Spleen (tissue), 7 donors: Measurements from ENCODE around the gene FBXO38.

ENCODE experiments used
- CTCF ChIP-seq, 11 experiments: fragments of 200-600 bp in 7 of 11; fragments of 450-650 bp in 4 of 11; sonication (generic) in 4 of 11; IDR thresholded peaks in 8 of 11; conservative IDR thresholded peaks in 3 of 11; 1 replicate in 7 of 11; 2 replicates in 4 of 11; pipeline versions ENCODE4 v1.4.0 to v1.8.0; 2016 to 2021; ENCODE audit warnings: antibody characterized with exemption in 11 of 11, inconsistent platforms in 4 of 11, mild to moderate bottlenecking in 1 of 11
- POLR2A ChIP-seq, 3 donors: fragments of 450-650 bp; IDR thresholded peaks; one replicate each; pipeline ENCODE4 v1.5.1; 2017; ENCODE audit warnings: antibody characterized with exemption in 3 of 3, mild to moderate bottlenecking in 1 of 3
- POLR2AphosphoS5 ChIP-seq, 3 donors: sonication (generic); formaldehyde crosslinking; IDR thresholded peaks; one replicate each; pipeline ENCODE4 v1.5.1; 2017; ENCODE audit warnings: antibody characterized with exemption in 3 of 3
- donor health status: DM: no; HTN: no; CAD: no; lungs with moderate emphysema.
- donor health status: DM: no; HTN: no; CAD: no.
- donor health status: DM: no; HTN: no; CAD: no.

GRCh38 chr5:148364343-148364742 lies 19.4 kb upstream of the FBXO38 start:
- no peak for TF ChIP-seq POLR2A (IDR thresholded peaks at IDR 0.05)
- no peak for TF ChIP-seq CTCF (IDR thresholded peaks at IDR 0.05 in 8 of 11, conservative IDR thresholded peaks at IDR 0.05 in 3 of 11)
- no peak for TF ChIP-seq POLR2AphosphoS5 (IDR thresholded peaks at IDR 0.05)
